Fibroblast of lung (primary cell): ENCODE measurements around the gene TSPAN33.
"Not testable (repeated sequence)": the region's sequence is repeated elsewhere in the genome, so short reads cannot be mapped to it uniquely, and the experiment has no call there.

Source experiments
- CTCF ChIP-seq, 2 donors: IDR thresholded peaks in 1 of 2; conservative IDR thresholded peaks in 1 of 2; 1 replicate in 1 of 2; 2 replicates in 1 of 2; pipeline ENCODE4 v1.5.1; 2011 to 2012; ENCODE audit warnings: low read length in 2 of 2, control low read depth in 1 of 2, inconsistent platforms in 1 of 2, low read depth in 1 of 2, mild to moderate bottlenecking in 1 of 2
- EZH2 ChIP-seq: IDR thresholded peaks from 2 replicates; pipeline ENCODE4 v1.5.1; 2012; ENCODE audit warnings: low read length, control low read depth, mild to moderate bottlenecking; ENCODE audit errors: missing control alignments

- TF ChIP-seq CTCF (conservative IDR thresholded peaks at IDR 0.05 in 1 of 2, IDR thresholded peaks at IDR 0.05 in 1 of 2; ENCODE audit: low read depth in 1 of 2, low read length in 2 of 2); EZH2: not testable (repeated sequence)
These were observed 72.4 kb downstream of the TSPAN33 start for GRCh38 chr7:129216821-129217416.
